HepG2 (cell line): ENCODE data around the gene MYO18A. TPM values are rescaled to one million over a fixed set of nuclear protein-coding genes. Genes with fewer than 3 reads are reported as not detected.

Experiments used
- ATAC-seq: fragments of 200-7000 bp; cut with Tn5 transposase; 3 replicates; pipeline ENCODE4 v1.9.1; 2020; ENCODE audit warnings: mild to moderate bottlenecking, moderate library complexity
- BruUV-seq: library from RNA; stranded (reverse); fragments of 400-500 nt; replicated peaks from 2 replicates; lab custom pipeline; 2021; lab: Mats Ljungman, UMichigan
- CTCF ChIA-PET: fragments of 300-600 bp; formaldehyde crosslinking; extraction: SDS; loops from one replicate; lab custom pipeline; 2021; ENCODE audit warnings: low total read pairs, inconsistent platforms, low intra/inter-chr PET ratio; lab: Yijun Ruan, JAX
- POLR2A ChIA-PET: fragments of 350-600 bp; sonication (Branson Sonifier 250); formaldehyde crosslinking; loops from one replicate; lab custom pipeline; 2020; ENCODE audit warnings: antibody characterized with exemption, inconsistent platforms; lab: Yijun Ruan, JAX
- DNase-seq: peaks from one replicate; pipeline ENCODE4 v3.0.0-alpha.2; 2015; ENCODE audit warnings: low spot score
- FAIRE-seq: peaks from 3 replicates; lab custom pipeline; 2011; peaks lifted over from hg19 to GRCh38; lab: Jason Lieb, UNC
- H2AFZ ChIP-seq: one replicate; pipeline ENCODE4 v1.6.1; 2011; ENCODE audit warnings: low read length, inconsistent platforms
- H3K27ac ChIP-seq: fragments of 300-600 bp; 3 replicates; pipeline ENCODE4 v1.8.0; 2011; ENCODE audit warnings: mixed run types, mild to moderate bottlenecking, mixed read lengths, low read length, inconsistent platforms; ENCODE audit not compliant: insufficient read depth; ENCODE audit errors: extremely low read length
- H3K27me3 ChIP-seq, 2 experiments: fragments of 200-600 bp in 1 of 2; 2 replicates in 1 of 2; 3 replicates in 1 of 2; pipeline versions ENCODE4 v1.6.0 to v1.8.0; 2011; ENCODE audit warnings: low read length in 2 of 2, mild to moderate bottlenecking in 2 of 2, moderate library complexity in 2 of 2, inconsistent platforms in 1 of 2; ENCODE audit not compliant: insufficient read depth in 2 of 2, control insufficient read depth in 1 of 2
- H3K36me3 ChIP-seq, 2 experiments: fragments of 200-600 bp in 1 of 2; replicated peaks in 1 of 2; 2 replicates in 1 of 2; 3 replicates in 1 of 2; pipeline versions ENCODE4 v1.5.1 to v1.8.0; 2011; ENCODE audit warnings: low read length in 2 of 2, inconsistent platforms in 1 of 2; ENCODE audit not compliant: insufficient read depth in 2 of 2, control insufficient read depth in 1 of 2
- H3K4me1 ChIP-seq: 2 replicates; pipeline ENCODE4 v1.5.1; 2012; ENCODE audit warnings: low read length, inconsistent platforms; ENCODE audit not compliant: insufficient read depth
- H3K4me2 ChIP-seq: 2 replicates; pipeline ENCODE4 v1.6.0; 2011; ENCODE audit warnings: low read depth, low read length, inconsistent platforms
- H3K4me3 ChIP-seq, 3 experiments: fragments of 200-600 bp in 1 of 3; sonication (generic), shearing (Covaris generic) in 1 of 3; replicated peaks in 1 of 3; 2 replicates each; pipeline ENCODE4 v1.5.1; 2011 to 2016; ENCODE audit warnings: low read length in 3 of 3, inconsistent platforms in 2 of 3, low read depth in 2 of 3, mild to moderate bottlenecking in 2 of 3, control low read depth in 1 of 3, mixed read lengths in 1 of 3; ENCODE audit not compliant: insufficient read depth in 1 of 3
- H3K79me2 ChIP-seq: one replicate; pipeline ENCODE4 v1.6.1; 2011; ENCODE audit warnings: low read length, inconsistent platforms; ENCODE audit not compliant: insufficient read depth
- H3K9ac ChIP-seq: 2 replicates; pipeline ENCODE4 v1.6.0; 2011; ENCODE audit warnings: mild to moderate bottlenecking, low read depth, low read length, inconsistent platforms; ENCODE audit not compliant: insufficient read depth
- H3K9me3 ChIP-seq: 2 replicates; pipeline ENCODE4 v1.5.1; 2012; ENCODE audit warnings: mild to moderate bottlenecking, low read length
- H4K20me1 ChIP-seq: 2 replicates; pipeline ENCODE4 v1.6.0; 2011; ENCODE audit warnings: inconsistent platforms, mild to moderate bottlenecking, low read length, moderate library complexity; ENCODE audit not compliant: insufficient read depth
- CCAR2 ChIP-seq: fragments of 200-400 bp; formaldehyde crosslinking; optimal IDR thresholded peaks from 2 replicates; pipeline ENCODE3; 2018; ENCODE audit warnings: low read depth, mild to moderate bottlenecking, low read length, moderate library complexity
- KLF11 ChIP-seq: IDR thresholded peaks from 2 replicates; pipeline ENCODE4 v1.6.1; 2016; ENCODE audit warnings: missing compliant biosample characterization
- KLF15 ChIP-seq: sonication (generic); formaldehyde crosslinking; IDR thresholded peaks from 2 replicates; pipeline ENCODE4 v1.8.1; 2023; ENCODE audit warnings: borderline replicate concordance, mild to moderate bottlenecking, inconsistent platforms, missing genetic modification reagents, mixed read lengths
- MED1 ChIP-seq: sonication (generic); formaldehyde crosslinking; IDR thresholded peaks from 2 replicates; pipeline ENCODE4 v1.4.0; 2020; ENCODE audit warnings: missing genetic modification reagents
- MLXIP ChIP-seq: sonication (generic); formaldehyde crosslinking; IDR thresholded peaks from 2 replicates; pipeline ENCODE4 v1.9.0; 2021; ENCODE audit warnings: missing genetic modification reagents, borderline replicate concordance
- NCOA1 ChIP-seq: sonication (generic); formaldehyde crosslinking; IDR thresholded peaks from 2 replicates; pipeline ENCODE4 v1.9.0; 2021; ENCODE audit warnings: missing genetic modification reagents
- PPARG ChIP-seq: conservative IDR thresholded peaks from 2 replicates; pipeline ENCODE4 v1.6.1; 2016; ENCODE audit warnings: missing biosample characterization, missing genetic modification reagents
- SALL2 ChIP-seq: sonication (generic); formaldehyde crosslinking; IDR thresholded peaks from 2 replicates; pipeline ENCODE4 v1.8.1; 2023; ENCODE audit warnings: mild to moderate bottlenecking, missing genetic modification reagents, inconsistent platforms
- SIN3B ChIP-seq: fragments of 150-350 bp; IDR thresholded peaks from 2 replicates; pipeline ENCODE4 v1.6.1; 2014; ENCODE audit warnings: low read length
- TFDP1 ChIP-seq: IDR thresholded peaks from 2 replicates; pipeline ENCODE4 v1.6.1; 2016; ENCODE audit warnings: missing compliant biosample characterization, missing genetic modification reagents, borderline replicate concordance
- ZNF496 ChIP-seq: sonication (generic); formaldehyde crosslinking; IDR thresholded peaks from 2 replicates; pipeline ENCODE4 v1.8.1; 2023; ENCODE audit warnings: mild to moderate bottlenecking, moderate library complexity, missing genetic modification reagents; ENCODE audit not compliant: insufficient replicate concordance
- ZNF776 ChIP-seq: sonication (generic); formaldehyde crosslinking; IDR thresholded peaks from 2 replicates; pipeline ENCODE4 v1.4.0; 2020; ENCODE audit warnings: mild to moderate bottlenecking, missing genetic modification reagents
- ZNF879 ChIP-seq: sonication (generic); formaldehyde crosslinking; IDR thresholded peaks from 2 replicates; pipeline ENCODE4 v1.8.1; 2023; ENCODE audit warnings: missing genetic modification reagents
- WGBS: methylation state at CpG from one replicate; pipeline ENCODE4 v1.1.6; 2017; ENCODE audit warnings: low lambda C conversion rate; 5-methylcytosine and 5-hydroxymethylcytosine counted together
- in situ Hi-C: cut with HindIII; loops from 2 replicates; pipeline ENCODE4 v1.10.0; 2017; ENCODE audit warnings: low pct_unique_long_range_greater_than_20kb; ENCODE audit not compliant: extremely low pct_ligation_motif_present
- intact Hi-C: fragments of 100-400 bp; cut with micrococcal nuclease; formaldehyde crosslinking; loops from one replicate; pipeline ENCODE4 v1.10.0; 2022; ENCODE audit not compliant: unreplicated experiment
- polyA plus RNA-seq, 8 experiments: library from polyadenylated mRNA; depleted of rRNA in 3 of 8; stranded (reverse) in 7 of 8; unstranded in 1 of 8; fragments of >200 nt; fragmentation: Illumina TruSeq in 4 of 8; extraction: Trizol in 4 of 8; gene quantifications; 2 replicates each; pipeline versions ENCODE4 v1.2.1 to v1.2.3, GENCODE V29; 2011 to 2016; ENCODE audit warnings: low read depth in 4 of 8, missing spikeins in 1 of 8, mixed read lengths in 1 of 8; ENCODE audit not compliant: insufficient read depth in 1 of 8
- total RNA-seq, 5 experiments: library from RNA; depleted of rRNA; stranded (reverse); fragments of >200 nt; fragmentation: Illumina TruSeq; extraction: Trizol; gene quantifications; 2 replicates each; pipeline ENCODE4 v1.2.3, GENCODE V29; 2016; ENCODE audit warnings: low read depth in 1 of 5
- TF ChIP-seq, protein P1 (sequence below), 2 experiments: sonication (generic) in 1 of 2; formaldehyde crosslinking in 1 of 2; IDR thresholded peaks; 2 replicates each; pipeline versions ENCODE4 v1.4.0 to v1.6.1; 2018 to 2020; ENCODE audit warnings: missing genetic modification reagents in 2 of 2, borderline replicate concordance in 1 of 2, low read depth in 1 of 2, mild to moderate bottlenecking in 1 of 2, missing biosample characterization in 1 of 2
- TF ChIP-seq, protein P2 (sequence below): sonication (generic); formaldehyde crosslinking; IDR thresholded peaks from 2 replicates; pipeline ENCODE4 v1.4.0; 2020; ENCODE audit warnings: missing genetic modification reagents

The MYO18A gene
- total and polyA plus RNA-seq, 2 of the 13 experiments (the other 11 are each of a cell fraction or from before 2014, with no cell fraction given) = 16.8 to 24.8 TPM

DNA sequence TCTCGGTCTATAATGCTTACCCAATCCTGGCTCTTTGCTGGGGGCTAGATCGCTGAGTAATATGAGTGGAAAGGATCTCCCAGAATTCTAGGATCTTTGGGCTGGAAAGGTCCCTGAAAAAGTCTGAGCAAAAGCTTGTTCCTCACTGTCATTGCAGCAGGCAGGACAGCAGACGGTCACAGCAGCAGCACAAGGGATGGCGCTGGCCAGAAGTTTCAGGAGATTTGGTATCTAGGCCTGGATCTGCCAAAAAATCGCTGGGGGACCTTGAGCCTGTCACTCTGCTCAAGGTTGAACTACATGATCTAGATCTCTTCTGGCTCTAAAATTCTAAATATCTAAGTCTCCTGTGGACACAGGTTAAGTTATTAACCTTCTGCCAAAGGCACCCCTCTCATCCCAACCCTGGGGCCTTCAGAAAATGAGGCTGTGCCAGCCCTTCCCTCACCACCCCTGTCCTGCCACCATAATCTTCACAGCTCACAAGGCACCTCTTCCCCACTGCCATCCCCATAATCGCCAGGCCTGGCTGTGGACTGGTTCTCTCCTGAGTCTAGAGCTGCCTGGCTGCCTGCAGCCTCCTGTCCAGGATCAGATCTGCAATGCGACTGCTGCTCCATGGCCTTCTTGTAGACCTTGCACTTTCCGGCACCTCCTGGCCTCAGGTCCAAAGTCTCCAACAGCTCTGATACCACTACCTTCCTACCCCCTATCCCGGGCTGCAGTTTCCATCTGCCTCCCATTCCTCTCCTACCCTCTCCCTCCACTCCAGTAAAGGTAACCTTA is 10.2 kb downstream of the MYO18A start:
- peak overlapping the region in 1 of 3 experiments; percentile 45; a peak in 1 of 6 replicates for H3K4me3 ChIP-seq
- H3K79me2 ChIP-seq = peaks cover 60% of the 10 kb centered on the region
- 47% methylated on average over 6 of the region's 9 CpGs for WGBS
- H3K36me3 ChIP-seq = peaks cover 13 to 21% of the 10 kb centered on the region in 2 experiments; a peak in 4 of 5 replicates
- intact Hi-C loops (no loop called here), in situ Hi-C loops (no loop called here)
- ChIA-PET POLR2A (interaction anchor here (0.9 to 1.4 kb wide), 4 partner anchors 9 to 21 kb away, joined by 4 to 14 read pairs (median 5); partner anchors contain the start of gene MYO18A), CTCF (no interaction called here)
- no peak overlapping the region for H2AFZ ChIP-seq
- no peaks in the 10 kb centered on the region for H3K27me3 ChIP-seq
- ATAC-seq (peak; percentile 83), DNase-seq (no peak), FAIRE-seq (no peak)
- H3K9me3 ChIP-seq = no peaks in the 10 kb centered on the region
- peaks cover 58% of the 10 kb centered on the region for H3K4me1 ChIP-seq
- H3K4me2 ChIP-seq = peak overlapping the region; percentile 70
- BruUV-seq = no TSS peak
- H3K27ac ChIP-seq = peak overlapping the region; percentile 67
- H4K20me1 ChIP-seq = peaks cover 7% of the 10 kb centered on the region; the same call in 1 of the 2 replicates
- peak overlapping the region; percentile 57 for H3K9ac ChIP-seq
- no peak for TF ChIP-seq SALL2 (CRISPR knock-in tag)
- no peak for TF ChIP-seq CCAR2
- TF ChIP-seq KLF15 (CRISPR knock-in tag) = no peak
- TF ChIP-seq TFDP1 (CRISPR knock-in tag) = no peak
- no peak for TF ChIP-seq ZNF776
- no peak for TF ChIP-seq MLXIP
- TF ChIP-seq, protein P1, sequence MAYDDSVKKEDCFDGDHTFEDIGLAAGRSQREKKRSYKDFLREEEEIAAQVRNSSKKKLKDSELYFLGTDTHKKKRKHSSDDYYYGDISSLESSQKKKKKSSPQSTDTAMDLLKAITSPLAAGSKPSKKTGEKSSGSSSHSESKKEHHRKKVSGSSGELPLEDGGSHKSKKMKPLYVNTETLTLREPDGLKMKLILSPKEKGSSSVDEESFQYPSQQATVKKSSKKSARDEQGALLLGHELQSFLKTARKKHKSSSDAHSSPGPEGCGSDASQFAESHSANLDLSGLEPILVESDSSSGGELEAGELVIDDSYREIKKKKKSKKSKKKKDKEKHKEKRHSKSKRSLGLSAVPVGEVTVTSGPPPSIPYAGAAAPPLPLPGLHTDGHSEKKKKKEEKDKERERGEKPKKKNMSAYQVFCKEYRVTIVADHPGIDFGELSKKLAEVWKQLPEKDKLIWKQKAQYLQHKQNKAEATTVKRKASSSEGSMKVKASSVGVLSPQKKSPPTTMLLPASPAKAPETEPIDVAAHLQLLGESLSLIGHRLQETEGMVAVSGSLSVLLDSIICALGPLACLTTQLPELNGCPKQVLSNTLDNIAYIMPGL (CRISPR knock-in tag; IDR thresholded peaks at IDR 0.05; ENCODE audit: borderline replicate concordance in 1 of 2, low read depth in 1 of 2) = peak in 1 of 2 experiments; percentile 41; a peak in 1 of 4 replicates
- TF ChIP-seq ZNF496 (CRISPR knock-in tag) = no peak
- no peak for TF ChIP-seq SIN3B
- peak; percentile 65 for TF ChIP-seq MED1 (CRISPR knock-in tag)
- TF ChIP-seq PPARG (CRISPR knock-in tag) = no peak
- no peak for TF ChIP-seq KLF11 (CRISPR knock-in tag)
- no peak for TF ChIP-seq ZNF879
- TF ChIP-seq NCOA1 (CRISPR knock-in tag) = no peak
- TF ChIP-seq, protein P2, sequence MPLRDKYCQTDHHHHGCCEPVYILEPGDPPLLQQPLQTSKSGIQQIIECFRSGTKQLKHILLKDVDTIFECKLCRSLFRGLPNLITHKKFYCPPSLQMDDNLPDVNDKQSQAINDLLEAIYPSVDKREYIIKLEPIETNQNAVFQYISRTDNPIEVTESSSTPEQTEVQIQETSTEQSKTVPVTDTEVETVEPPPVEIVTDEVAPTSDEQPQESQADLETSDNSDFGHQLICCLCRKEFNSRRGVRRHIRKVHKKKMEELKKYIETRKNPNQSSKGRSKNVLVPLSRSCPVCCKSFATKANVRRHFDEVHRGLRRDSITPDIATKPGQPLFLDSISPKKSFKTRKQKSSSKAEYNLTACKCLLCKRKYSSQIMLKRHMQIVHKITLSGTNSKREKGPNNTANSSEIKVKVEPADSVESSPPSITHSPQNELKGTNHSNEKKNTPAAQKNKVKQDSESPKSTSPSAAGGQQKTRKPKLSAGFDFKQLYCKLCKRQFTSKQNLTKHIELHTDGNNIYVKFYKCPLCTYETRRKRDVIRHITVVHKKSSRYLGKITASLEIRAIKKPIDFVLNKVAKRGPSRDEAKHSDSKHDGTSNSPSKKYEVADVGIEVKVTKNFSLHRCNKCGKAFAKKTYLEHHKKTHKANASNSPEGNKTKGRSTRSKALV (CRISPR knock-in tag) = no peak
